Panc1 (cell line): ENCODE data around the gene ARID5B.

Experiments used
- SIN3A ChIP-seq: IDR thresholded peaks from 2 replicates; pipeline ENCODE4 v1.6.1; 2012; ENCODE audit warnings: low read depth, mild to moderate bottlenecking, low read length, moderate library complexity, borderline replicate concordance; ENCODE audit not compliant: insufficient read depth
- TF ChIP-seq, protein P1 (sequence below): fragments of 450-650 bp; IDR thresholded peaks from 2 replicates; pipeline ENCODE4 v1.5.1; 2017; ENCODE audit warnings: mild to moderate bottlenecking

DNA sequence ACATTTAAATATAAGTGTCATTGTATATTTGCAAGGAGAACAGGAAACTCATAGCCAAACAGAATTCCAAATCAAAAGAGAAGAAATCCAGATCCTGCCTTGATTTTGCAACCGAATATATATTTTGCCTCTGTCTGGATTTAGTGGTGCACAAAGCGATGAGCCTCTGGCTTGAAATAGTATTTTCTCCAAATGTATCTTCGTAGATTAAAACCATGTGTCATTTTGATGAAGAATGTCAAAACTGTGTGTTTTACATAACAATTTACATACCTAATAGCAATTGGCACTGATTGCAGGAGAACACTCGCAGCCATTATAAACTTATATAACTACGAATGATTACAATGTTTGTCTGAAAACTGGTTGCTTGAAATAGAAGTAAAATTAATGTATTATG is 156.4 kb downstream of the ARID5B start:
- TF ChIP-seq, protein P1, sequence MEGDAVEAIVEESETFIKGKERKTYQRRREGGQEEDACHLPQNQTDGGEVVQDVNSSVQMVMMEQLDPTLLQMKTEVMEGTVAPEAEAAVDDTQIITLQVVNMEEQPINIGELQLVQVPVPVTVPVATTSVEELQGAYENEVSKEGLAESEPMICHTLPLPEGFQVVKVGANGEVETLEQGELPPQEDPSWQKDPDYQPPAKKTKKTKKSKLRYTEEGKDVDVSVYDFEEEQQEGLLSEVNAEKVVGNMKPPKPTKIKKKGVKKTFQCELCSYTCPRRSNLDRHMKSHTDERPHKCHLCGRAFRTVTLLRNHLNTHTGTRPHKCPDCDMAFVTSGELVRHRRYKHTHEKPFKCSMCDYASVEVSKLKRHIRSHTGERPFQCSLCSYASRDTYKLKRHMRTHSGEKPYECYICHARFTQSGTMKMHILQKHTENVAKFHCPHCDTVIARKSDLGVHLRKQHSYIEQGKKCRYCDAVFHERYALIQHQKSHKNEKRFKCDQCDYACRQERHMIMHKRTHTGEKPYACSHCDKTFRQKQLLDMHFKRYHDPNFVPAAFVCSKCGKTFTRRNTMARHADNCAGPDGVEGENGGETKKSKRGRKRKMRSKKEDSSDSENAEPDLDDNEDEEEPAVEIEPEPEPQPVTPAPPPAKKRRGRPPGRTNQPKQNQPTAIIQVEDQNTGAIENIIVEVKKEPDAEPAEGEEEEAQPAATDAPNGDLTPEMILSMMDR = no peak
- no peak for TF ChIP-seq SIN3A
